Breast epithelium (tissue), 3 donors: Measurements from ENCODE around the gene DPPA2.

Experiments used
- CTCF ChIP-seq, 3 donors: fragments of 450-650 bp; IDR thresholded peaks; one replicate each; pipeline ENCODE4 v1.5.1; 2016 to 2017; ENCODE audit warnings: antibody characterized with exemption in 3 of 3, mild to moderate bottlenecking in 3 of 3, moderate library complexity in 3 of 3
- POLR2A ChIP-seq: fragments of 450-650 bp; IDR thresholded peaks from one replicate; pipeline ENCODE4 v1.6.1; 2016; ENCODE audit warnings: antibody characterized with exemption, mild to moderate bottlenecking, moderate library complexity
- POLR2AphosphoS5 ChIP-seq, 3 donors: sonication (generic); formaldehyde crosslinking; IDR thresholded peaks; one replicate each; pipeline ENCODE4 v1.6.1; 2017; ENCODE audit warnings: antibody characterized with exemption in 3 of 3

DNA sequence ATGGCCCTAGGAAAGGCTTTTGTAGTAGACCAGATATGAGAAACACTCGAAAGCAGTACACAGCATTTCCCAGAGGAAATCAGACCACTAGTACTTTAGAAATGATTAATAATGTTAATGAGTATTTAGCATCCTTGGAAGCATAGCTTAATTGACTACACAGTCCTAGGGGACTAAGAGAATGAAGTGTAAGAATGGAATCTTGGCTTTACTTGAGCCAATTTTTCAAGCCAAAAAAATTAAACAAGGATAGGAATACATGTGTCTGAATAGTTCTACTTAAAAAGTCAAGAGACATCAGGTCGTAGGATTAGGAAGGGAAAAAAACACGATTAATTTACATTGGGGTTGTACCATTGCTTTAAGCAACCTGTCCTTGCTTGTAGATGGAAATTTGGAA is 38.2 kb downstream of the DPPA2 start:
- TF ChIP-seq CTCF (IDR thresholded peaks at IDR 0.05): no peak
- TF ChIP-seq POLR2A: no peak
- TF ChIP-seq POLR2AphosphoS5 (IDR thresholded peaks at IDR 0.05): no peak
